HG02623 (cell line): ENCODE results near the gene UQCC2.

ENCODE experiments used
- ATAC-seq: cut with Tn5 transposase; IDR thresholded peaks from one replicate; pipeline ENCODE4 v1.9.1; 2021; ENCODE audit warnings: moderate library complexity; ENCODE audit not compliant: unreplicated experiment

UQCC2 gene

DNA sequence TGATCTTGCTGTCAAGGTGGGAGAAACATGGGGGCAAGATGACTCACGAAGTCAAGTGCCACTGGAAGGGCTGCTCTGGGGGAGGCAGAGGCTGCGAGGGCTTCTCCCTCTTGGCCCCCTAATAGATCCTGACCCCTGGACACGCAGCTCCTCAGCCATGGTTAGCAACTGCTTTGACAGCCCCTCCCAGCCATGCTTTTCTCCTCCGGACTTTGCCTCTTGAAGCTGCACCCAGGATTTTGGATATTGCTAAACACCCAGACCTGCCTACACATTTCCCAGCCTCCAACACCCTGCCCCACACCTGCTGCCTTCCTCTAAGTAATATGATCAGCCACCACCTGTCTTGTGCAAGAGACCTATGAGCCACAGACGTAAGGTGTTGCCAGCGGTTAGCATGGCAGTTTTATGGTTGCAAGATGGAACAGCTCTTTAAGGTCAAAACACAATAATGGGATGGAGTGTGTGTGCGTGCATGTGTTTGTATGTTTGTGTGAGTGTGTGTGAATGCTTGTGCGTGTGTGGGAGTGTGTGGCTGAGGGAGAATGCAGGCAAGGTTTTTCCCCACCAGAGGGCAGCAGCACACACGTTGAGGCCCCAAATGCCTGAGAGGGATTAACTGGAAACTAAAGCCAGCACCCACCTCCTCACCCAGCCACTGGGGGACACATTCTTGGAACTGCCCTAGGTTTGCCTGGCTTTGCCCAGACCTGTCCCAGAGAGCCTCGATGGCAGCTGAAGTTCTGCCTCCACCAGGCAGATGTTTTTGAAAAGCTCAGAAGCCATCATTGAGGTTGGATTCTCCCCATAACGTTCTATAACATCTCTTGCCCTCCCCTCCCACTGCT, 32.7 kb upstream of the UQCC2 start:
- no peak for ATAC-seq

DNA sequence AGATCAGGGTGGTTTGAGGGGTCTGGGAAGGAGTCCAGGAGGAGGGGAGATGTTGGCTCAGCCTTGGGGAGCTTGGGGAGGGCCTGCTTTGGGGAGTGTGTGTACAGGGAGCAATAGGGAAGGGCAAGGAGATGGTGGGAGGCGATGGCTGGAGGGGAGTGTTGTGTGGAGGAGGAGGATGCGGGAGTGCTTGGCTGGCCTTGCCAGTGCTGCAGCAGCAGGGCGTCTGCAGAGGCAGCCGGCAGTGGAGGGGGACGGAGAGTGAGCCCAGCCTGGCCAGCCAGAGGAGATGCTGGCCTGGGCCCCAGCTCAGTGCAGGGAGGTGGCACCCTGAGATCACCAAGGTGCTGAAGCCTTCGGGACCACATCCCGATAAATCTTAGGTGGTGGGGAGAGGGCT, 31.3 kb upstream of the UQCC2 start:
- no peak for ATAC-seq

DNA sequence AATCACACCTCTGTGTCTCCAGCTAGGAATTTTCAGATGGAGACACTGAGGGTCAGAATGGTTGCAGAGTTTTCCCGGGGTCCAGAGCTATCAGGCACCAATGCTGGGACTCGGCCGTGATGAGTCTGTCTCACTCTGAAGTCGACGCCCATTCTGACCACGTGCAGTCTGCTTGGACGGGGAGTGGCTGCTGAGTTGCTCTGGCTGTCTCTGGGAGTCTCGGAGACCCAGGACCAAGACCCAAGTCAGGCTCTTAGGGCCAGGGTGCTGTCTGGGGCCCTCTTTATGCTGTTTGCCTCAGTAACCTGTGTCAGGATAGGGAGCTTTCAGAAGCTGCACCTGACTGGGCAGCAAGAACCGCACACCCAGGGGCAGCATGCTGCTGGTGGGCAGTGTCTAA, 30.6 kb upstream of the UQCC2 start:
- no peak for ATAC-seq

DNA sequence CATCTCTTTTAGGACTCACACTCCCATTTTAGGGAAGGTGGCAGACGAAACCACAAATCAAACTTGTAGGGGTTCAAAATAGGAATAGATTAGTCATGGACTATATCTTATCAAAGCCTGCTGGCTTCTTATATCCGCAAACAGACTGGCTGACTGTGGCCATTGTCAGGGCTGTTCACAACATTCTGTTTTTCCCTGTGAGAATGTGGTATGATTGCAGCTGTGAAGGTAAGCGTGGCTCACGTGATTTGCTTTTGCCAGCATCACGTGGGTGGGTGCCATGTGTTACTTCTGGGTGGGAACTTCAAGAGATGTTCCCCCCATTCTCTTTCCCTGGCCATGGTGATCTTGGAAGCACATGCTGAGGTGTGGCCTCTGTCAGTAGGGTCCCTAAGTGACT, 29.3 kb upstream of the UQCC2 start:
- ATAC-seq = no peak

GRCh38 chr6:33740204-33740608, 28.7 kb upstream of the UQCC2 start:
- ATAC-seq = no peak

DNA sequence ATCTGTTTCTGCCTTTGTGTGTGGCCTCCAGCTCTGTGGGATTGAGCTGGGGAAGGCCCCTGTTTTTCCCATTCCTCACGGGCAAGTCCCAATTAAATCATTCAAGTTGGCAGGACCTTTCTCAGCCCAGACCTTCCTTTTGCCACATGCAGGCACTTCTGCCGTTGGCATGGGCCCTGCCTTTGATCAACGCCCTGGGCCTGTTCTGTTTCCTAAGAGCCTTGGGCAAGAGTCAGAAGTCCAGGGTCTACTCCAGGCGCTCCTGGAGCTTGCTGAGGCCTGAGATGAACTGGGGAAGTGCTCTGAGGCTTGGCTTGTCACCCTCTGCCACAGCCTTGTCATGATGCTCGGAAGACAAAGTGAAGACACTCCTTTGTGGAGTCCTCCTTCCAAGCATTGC, 28.1 kb upstream of the UQCC2 start:
- ATAC-seq = no peak

DNA sequence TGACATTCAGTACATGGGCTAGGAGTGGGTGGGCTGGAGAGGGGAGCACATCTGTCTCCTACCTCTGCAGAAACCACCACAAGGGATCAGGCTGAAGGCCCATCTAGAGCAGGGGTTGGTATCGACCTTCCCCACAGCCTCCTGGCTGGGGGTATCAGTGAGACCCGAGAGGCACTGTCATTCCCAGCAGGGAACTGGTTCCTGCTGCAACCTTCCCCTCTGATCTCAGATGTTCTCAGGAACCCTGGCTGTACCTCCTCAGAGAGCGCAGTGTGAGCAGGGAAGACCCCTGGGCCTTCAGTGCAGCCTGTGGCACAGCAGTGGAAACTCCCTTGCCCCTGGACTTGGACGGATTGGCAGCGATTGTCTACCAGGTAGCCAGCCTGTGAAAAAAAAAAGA, 27.4 kb upstream of the UQCC2 start:
- ATAC-seq = no peak

DNA sequence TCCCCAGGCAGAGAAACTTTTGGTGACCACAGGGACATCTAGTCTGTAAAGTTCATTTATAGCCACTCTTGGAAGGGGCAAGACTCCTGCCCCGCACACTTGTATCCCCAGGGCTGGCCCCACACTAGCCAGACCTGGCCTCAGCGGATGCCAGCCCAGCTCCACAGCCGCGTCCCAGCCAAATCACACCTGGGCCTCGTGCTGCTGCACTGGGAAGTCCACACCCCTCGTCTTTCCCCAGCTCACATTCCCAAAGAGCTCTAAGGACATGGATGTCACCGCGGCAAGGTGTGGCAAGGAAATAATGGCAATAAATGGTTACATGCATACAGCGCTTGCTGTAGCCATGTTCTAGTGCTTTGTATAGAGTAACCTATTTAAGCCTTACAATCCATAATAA, 26.7 kb upstream of the UQCC2 start:
- no peak for ATAC-seq

DNA sequence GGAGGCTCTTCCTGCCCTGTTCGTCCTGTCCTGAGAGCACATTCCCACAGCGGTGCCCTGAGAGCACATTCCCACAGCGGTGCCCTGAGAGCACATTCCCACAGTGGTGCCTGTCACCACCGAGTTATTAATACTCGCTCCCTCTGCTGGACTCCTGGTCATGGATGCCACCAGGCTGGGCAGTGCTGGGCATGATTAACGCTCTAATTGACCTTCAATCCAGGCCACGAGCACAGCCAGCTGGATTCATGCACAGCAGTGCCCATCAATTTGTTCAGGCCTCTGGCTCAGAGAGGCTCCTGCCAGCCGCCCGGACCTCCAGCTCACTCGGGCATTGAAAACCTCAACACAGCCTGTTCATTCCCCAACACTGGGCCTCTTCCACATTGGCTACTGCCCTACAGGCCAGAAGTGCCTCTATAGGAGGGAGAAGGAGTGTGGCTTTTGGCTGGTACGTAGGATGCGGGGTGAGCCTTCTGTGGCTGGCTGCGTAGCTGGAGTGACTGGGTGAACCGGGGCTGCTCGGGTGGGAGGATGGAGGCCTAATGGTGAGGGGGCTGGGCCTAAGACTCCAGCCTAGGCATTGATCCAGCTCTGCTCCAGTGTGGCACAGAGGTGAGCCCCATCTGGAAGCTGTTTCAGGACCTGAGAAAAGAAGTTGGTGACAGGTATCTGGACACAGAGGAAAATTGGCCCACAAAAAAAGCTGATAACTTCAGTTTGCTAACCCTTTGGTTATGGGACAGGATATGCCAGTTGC, 25.9 kb upstream of the UQCC2 start:
- ATAC-seq = no peak

DNA sequence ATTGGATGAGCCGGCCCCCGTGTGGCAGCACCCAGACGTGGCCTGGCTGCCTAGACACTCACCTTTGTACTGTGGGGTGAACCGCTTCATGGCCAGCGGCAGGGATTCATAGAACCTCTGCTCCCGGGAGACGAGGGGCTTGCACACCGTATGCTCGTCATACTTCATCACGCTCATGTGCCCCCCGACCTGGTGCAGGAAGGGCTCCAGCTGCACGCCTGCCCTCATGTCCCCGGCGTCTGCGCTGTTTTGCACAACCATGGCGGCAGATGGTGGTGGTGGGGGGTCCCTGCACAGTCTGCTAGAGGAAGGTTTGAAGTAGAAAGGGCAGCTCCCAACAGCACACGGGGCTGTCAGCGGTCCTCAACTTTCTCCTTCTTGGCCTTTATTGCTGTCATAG, 23.7 kb upstream of the UQCC2 start:
- no peak for ATAC-seq

DNA sequence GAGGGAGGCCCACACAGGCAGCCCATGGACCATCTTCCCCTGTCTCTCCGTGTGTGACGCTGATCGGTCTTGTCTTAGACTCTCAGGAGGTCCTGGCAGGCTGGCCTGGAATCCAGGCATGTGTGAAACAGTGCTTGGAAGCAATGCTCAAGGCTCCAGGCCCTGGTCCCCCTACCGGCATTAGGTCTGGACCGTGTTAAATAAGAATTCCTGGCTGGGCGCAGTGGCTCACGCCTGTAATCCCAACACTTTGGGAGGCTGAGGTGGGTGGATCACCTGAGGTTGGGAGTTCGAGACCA, 22.2 kb upstream of the UQCC2 start:
- ATAC-seq = no peak

- no peak for ATAC-seq
These were observed 21.6 kb upstream of the UQCC2 start for GRCh38 chr6:33732817-33733708.

DNA sequence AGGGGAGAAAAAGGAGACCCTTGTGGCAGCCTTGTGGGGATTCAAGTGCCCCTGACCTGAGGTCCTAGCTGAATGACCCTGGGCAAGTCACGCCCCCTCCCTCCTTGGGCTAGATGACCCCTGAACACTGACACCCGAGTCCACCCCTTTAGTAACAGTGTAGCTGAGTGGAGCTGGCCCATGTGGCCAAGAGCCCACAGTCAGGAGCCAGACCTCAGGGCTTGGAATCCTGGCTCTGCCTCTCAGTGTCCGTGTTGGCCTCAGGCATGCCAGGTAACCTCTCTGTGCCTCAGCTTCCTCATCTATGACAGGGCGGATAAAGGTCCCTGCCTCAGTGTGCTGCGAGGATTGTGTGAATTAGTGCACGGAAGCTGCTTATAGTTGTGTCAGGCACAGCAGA, 20.9 kb upstream of the UQCC2 start:
- no peak for ATAC-seq

DNA sequence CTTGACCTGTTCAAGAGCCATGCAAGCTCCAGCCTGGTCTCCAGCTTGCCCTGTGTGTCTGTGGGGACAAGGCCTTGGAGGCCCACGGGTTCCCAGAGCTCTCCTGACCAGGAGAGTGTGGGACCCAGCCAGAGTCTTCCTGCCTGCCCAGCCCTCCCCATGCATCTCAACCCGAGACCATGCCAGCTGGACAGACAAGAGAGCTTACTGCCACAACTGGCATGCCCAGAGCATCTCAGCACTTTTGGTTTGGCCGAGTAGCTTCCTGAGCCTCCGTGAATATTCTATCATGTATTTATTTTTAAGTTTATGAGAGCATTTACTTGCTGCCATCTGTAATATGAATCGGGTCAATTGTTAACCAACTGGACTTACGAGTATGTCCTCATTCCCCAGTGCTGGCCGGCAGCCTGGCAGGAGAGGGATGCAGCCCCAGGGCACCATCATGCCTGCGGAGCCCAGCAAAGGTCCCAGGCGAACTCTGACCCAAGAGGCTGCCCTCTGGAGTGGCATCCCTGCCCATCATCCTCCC, 20.3 kb upstream of the UQCC2 start:
- no peak for ATAC-seq

DNA sequence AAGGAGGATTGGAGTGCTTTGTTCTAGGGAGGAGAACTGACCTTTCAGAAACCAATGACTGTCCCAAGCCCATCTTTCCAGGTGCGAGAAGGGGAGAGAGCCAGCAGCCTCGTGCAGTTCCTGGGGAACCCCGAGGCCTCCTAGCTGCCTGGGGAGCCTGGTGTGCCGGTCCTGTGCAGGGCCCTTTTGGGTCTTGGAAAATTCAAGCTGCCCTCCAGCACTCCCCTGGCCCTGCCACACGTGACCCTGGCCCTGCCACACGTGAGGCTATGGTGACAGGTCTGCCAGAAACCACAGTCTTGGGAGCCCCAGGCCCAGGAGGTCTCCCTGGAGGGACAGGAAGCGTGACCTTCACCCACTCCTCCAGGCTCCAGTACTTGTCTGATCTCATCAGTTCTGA, 19.5 kb upstream of the UQCC2 start:
- ATAC-seq = no peak

GRCh38 chr6:33730611-33731010, 19.1 kb upstream of the UQCC2 start:
- no peak for ATAC-seq

DNA sequence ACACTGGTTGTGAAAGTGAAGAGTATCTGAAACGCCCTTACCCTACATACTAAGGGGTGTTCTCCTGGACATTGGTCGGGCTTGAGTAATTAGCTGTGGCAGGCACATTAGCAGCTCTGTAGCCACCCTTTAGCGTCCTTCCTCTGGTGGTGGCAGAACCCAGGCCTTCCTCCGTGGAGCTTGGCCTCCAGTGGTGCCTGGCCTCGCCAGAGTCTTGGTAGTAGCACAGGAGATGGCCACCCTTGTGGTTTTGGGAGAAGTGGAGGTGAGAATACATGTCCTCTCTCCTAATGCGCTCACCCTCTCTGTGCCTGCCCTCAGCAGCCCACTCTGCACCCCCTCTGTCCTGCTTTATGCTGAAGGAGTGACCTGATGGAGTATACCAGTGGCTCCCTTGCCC, 17.6 kb upstream of the UQCC2 start:
- ATAC-seq = no peak

DNA sequence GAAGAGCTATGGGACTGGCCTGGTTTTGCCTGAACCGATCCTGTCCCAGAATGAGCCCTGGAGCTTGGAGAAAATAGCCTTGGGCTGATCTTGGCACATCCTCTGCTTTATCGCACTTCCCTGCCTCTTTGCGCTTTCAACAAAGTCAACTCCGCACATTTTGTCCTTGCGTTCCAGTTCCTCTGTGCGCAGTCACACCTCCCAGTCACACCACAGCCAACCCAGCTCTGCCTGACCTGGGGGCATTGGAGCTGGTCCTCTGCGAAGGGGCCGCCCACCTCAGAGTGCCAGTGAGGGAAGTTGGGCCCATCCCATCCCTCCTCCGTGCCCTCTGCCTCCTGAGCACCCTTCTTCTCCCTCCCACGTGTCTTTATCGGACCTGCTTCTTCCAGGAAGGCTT, 16.9 kb upstream of the UQCC2 start:
- ATAC-seq = no peak

GRCh38 chr6:33727932-33728331, 16.4 kb upstream of the UQCC2 start:
- no peak for ATAC-seq

DNA sequence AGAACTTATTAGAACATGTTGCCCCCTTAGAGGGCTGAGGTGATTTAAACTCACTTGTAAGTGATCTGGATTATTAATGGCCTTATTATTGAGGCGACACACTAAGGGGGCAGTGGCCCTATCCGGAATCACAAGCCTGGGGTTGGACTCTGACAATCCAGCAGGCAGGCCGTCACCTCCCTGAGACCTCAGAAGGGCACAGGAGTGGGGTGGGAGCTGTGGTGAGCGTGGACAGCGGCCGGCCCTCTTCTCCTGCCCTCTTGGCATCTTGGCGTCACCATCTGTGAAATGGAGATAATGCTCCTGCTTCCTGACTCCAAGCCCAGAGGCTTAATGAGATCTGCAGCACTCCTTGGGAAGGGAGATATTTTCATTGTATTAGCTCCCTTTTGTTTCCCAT, 15.6 kb upstream of the UQCC2 start:
- ATAC-seq = no peak

- no peak for ATAC-seq
These were observed 15.2 kb upstream of the UQCC2 start for GRCh38 chr6:33726696-33727095.
